Measurements from ENCODE around the gene DGKZ.
"Not testable (repeated sequence)": the region's sequence is repeated elsewhere in the genome, so short reads cannot be mapped to it uniquely, and the experiment has no call there.

The DGKZ gene

DNA sequence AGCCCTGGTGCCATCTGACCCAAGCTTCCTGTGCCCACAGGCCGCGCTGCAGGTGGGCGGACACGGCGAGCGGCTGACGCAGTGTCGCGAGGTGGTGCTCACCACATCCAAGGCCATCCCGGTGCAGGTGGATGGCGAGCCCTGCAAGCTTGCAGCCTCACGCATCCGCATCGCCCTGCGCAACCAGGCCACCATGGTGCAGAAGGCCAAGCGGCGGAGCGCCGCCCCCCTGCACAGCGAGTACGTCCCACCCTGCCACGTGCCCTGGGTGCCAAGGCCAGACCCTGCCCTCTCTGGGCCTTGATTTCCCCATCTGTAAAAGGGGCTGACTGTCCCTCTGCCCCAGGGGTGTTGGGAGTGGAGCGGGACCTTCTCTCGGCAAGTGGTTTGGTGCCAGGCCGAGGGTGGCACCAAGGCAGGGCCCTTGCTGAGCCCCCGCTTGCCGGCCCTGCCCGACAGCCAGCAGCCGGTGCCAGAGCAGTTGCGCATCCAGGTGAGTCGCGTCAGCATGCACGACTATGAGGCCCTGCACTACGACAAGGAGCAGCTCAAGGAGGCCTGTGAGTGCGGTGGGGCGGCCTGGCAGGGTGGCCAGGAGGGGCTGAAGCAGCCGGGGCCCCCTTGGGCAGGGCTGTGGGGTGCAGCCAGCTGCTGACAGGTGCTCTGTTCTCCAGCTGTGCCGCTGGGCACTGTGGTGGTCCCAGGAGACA lies 28.3 kb downstream of the DGKZ start:
- Mint-ChIP-seq H3K9me3 (no peaks in the 10 kb centered on the region), H3K27ac (no peak overlapping the region), H3K4me1 (ENCODE audit: low read depth) (peaks cover 7% of the 10 kb centered on the region), H3K4me3 (no peak overlapping the region), H3K27me3 (no peaks in the 10 kb centered on the region), H3K36me3 (ENCODE audit: low read depth) (peaks cover 81% of the 10 kb centered on the region)
- no peak for DNase-seq

DNA sequence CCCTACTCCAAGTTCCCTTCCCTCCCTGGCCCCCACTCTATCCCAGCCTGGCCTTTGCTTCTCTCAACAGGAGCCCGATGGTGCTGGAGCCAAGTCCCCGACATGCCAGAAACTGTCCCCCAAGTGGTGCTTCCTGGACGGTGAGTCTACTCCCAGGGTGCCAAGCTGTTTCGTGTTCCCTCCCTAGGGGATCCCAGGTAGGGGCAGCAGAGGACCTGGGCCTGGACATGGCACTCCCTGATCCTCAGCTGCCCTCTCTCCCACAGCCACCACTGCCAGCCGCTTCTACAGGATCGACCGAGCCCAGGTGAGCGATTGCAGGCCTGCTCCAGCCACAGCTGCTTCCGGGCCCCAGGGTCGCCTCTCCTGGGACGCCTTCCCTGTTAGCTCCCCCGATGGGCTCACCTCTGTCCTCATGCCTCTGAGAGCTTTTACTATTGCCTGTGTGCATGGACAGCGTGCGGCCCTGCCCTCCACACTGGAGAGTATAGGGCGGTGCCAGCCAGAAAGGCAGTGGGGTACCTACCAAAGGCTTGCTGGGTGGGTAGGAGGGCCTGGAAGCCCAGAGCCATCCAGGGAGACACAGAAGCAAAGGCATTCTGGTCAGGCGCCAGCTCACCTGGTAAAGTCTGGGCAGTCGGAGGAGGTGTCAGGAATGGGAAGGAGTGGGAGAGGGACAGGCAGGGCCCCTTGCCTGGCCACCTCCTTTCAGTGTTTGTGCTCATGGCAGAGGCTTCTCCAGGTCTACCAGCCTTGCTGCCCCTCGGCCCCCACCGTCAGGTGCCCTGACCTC lies 29.2 kb downstream of the DGKZ start:
- H3K27me3 Mint-ChIP-seq: no peaks in the 10 kb centered on the region
- no peaks in the 10 kb centered on the region for H3K9me3 Mint-ChIP-seq
- no peak for DNase-seq
- H3K4me3 Mint-ChIP-seq: no peak overlapping the region
- no peak overlapping the region for H3K27ac Mint-ChIP-seq
- H3K36me3 Mint-ChIP-seq (ENCODE audit: low read depth): peaks cover 76% of the 10 kb centered on the region
- peaks cover 7% of the 10 kb centered on the region for H3K4me1 Mint-ChIP-seq (ENCODE audit: low read depth)

DNA sequence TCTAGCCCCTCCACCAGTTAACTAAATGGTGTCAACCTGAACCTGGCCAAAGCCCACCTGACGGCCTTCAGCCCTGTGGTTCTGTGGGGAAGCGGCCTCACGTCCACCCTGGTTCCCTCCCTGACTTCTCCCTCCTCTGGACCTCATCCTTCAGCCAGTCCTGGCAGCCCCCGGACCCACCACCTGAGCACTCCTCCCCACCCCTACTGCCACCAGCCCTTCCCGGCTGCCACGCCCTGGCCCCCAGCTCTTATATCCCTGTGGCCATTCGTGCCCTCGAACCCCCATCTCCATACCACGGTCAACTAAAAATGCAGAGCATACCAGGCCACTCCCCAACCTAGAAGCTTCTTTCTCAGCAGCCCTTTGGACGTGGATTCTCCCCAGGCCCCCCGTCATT lies 30.0 kb downstream of the DGKZ start:
- Mint-ChIP-seq H3K9me3 (no peaks in the 10 kb centered on the region), H3K27me3 (peaks cover 5% of the 10 kb centered on the region), H3K4me1 (ENCODE audit: low read depth) (peaks cover 11% of the 10 kb centered on the region), H3K4me3 (no peak overlapping the region), H3K27ac (peak overlapping the region; percentile 57), H3K36me3 (ENCODE audit: low read depth) (peaks cover 68% of the 10 kb centered on the region)
- no peak for DNase-seq

DNA sequence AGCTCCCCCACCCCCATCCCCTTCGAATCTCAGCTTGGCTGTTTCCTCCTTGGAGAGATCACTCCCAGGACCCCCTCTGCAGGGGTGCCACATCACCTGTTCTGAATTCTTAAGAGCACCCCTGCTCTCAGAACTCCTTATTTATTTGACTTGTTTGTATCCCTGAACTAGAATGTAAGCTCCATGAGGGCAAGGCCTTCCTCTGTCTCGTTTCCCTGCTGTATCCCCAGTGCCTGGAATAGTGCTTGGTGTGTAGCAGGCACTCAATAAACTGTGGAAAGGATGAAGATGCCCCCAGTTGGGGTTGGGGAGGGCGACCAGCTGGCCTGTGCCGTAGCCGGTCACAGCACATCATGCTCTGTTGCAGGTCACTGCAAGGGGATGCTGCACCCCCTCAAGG lies 30.6 kb downstream of the DGKZ start:
- DNase-seq: no peak
- H3K9me3 Mint-ChIP-seq: no peaks in the 10 kb centered on the region
- H3K4me1 Mint-ChIP-seq (ENCODE audit: low read depth): peaks cover 11% of the 10 kb centered on the region
- no peak overlapping the region for H3K27ac Mint-ChIP-seq
- H3K27me3 Mint-ChIP-seq: peaks cover 10% of the 10 kb centered on the region
- peaks cover 63% of the 10 kb centered on the region for H3K36me3 Mint-ChIP-seq (ENCODE audit: low read depth)
- H3K4me3 Mint-ChIP-seq: no peak overlapping the region

DNA sequence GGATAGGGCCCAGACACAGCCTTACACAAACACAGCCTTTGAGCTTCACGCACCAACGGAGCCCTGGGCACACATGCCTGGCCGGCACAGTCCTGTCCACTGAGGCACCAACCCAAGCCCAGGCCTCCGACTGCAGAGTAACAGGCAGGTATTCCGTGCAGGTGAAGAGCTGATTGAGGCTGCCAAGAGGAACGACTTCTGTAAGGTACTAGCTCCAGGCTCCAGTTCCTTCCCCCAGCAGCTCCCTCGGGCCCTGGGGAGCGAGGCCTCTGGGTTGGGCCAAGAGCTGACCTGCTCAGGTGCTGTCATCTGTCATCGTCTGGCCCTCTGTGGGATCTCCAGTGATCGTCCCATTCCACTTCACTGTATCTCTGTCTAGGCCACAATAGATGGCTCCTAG lies 31.0 kb downstream of the DGKZ start:
- H3K27me3 Mint-ChIP-seq: peaks cover 14% of the 10 kb centered on the region
- no peaks in the 10 kb centered on the region for H3K9me3 Mint-ChIP-seq
- no peak overlapping the region for H3K4me3 Mint-ChIP-seq
- H3K36me3 Mint-ChIP-seq (ENCODE audit: low read depth): peaks cover 60% of the 10 kb centered on the region
- peak overlapping the region; percentile 47 for H3K27ac Mint-ChIP-seq
- peaks cover 11% of the 10 kb centered on the region for H3K4me1 Mint-ChIP-seq (ENCODE audit: low read depth)
- DNase-seq: no peak

DNA sequence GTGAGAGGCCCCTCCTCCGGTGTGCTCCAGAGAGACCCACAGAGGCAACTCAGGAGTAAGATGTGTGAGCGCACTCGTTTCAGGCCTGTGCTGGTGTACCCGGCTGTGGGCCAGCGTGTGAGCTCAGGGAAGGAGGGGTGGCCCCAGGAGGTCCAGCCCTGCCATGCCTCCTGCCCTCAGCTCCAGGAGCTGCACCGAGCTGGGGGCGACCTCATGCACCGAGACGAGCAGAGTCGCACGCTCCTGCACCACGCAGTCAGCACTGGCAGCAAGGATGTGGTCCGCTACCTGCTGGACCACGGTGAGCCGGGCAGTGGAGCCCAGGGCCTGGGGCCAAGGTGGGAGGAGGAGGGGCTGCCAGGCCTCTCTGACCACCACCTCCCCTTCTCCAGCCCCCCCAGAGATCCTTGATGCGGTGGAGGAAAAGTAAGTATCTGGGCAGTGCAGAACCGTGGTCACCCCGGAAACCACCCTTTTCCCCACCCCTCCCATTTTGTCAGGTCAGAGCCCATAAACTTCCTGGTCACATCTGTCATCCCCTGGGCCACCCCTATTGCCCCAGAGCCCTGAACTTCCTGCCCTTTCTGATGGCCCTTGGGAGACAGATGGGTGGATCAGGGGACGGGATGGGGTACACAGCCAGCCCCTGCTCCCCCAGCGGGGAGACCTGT lies 31.7 kb downstream of the DGKZ start:
- H3K9me3 Mint-ChIP-seq: no peaks in the 10 kb centered on the region
- no peak overlapping the region for H3K4me3 Mint-ChIP-seq

DNA sequence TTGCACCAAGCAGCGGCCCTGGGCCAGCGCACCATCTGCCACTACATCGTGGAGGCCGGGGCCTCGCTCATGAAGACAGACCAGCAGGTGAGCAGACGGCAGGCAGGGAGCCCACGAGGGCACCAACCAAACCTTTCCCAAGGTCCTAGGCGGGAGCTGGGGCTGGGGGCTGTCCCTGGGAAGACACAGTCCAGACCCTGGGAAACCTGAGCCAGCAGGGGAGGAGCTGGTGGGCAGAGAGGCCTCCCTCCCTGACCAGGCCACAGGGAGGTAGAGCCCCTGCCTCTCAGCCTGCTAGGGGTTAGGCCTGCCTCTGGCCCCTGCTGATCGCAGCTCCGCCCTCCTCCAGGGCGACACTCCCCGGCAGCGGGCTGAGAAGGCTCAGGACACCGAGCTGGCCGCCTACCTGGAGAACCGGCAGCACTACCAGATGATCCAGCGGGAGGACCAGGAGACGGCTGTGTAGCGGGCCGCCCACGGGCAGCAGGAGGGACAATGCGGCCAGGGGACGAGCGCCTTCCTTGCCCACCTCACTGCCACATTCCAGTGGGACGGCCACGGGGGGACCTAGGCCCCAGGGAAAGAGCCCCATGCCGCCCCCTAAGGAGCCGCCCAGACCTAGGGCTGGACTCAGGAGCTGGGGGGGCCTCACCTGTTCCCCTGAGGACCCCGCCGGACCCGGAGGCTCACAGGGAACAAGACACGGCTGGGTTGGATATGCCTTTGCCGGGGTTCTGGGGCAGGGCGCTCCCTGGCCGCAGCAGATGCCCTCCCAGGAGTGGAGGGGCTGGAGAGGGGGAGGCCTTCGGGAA lies 32.4 kb downstream of the DGKZ start:
- H3K4me3 Mint-ChIP-seq: not testable (repeated sequence)
- peak overlapping the region; percentile 71 for H3K27ac Mint-ChIP-seq

More for the DNA sequence above, 31.7 kb downstream of the DGKZ start:
- no peak for DNase-seq
- Mint-ChIP-seq H3K36me3 (ENCODE audit: low read depth) (peaks cover 55% of the 10 kb centered on the region), H3K27ac (peak overlapping the region; percentile 71), H3K27me3 (peaks cover 21% of the 10 kb centered on the region), H3K4me1 (ENCODE audit: low read depth) (peaks cover 11% of the 10 kb centered on the region)

DNA sequence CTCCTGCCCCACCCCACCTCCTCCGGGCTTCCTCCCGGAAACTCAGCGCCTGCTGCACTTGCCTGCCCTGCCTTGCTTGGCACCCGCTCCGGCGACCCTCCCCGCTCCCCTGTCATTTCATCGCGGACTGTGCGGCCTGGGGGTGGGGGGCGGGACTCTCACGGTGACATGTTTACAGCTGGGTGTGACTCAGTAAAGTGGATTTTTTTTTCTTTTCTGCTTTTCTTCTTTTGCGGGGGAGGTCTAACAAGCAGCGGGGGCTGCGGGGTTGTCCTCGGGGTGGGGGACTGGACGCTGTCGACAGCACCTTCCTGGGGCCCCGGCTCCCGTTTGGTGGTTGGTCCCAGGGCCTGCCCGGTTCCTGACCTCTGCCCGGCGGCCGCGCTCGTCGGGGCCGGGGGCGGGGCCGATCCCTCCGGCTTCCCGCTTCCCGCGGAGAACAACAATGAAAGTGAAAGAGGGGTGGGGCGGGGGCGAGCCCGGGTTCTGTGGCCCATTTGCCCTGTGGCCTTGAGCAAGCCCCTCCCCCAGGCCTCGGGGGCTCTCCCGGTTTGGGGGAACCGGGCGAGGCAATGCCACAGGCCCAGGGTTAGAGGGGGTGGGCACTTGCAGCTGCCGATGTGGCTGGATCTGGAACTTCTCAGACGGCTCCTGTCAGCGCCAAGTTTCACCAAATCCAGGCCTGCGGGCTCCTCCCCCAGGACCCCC lies 33.2 kb downstream of the DGKZ start:
- Mint-ChIP-seq H3K4me1 (ENCODE audit: low read depth) (peaks cover 11% of the 10 kb centered on the region), H3K36me3 (ENCODE audit: low read depth) (peaks cover 39% of the 10 kb centered on the region), H3K27ac (peak overlapping the region; percentile 76), H3K27me3 (peaks cover 31% of the 10 kb centered on the region), H3K4me3 (peak overlapping the region; percentile 73), H3K9me3 (no peaks in the 10 kb centered on the region)
- DNase-seq: peak; percentile 80

More for the DNA sequence above, 32.4 kb downstream of the DGKZ start:
- not testable (repeated sequence) for H3K9me3 Mint-ChIP-seq, DNase-seq
- Mint-ChIP-seq H3K4me1 (ENCODE audit: low read depth) (peaks cover 11% of the 10 kb centered on the region), H3K27me3 (peaks cover 23% of the 10 kb centered on the region), H3K36me3 (ENCODE audit: low read depth) (peaks cover 47% of the 10 kb centered on the region)

DNA sequence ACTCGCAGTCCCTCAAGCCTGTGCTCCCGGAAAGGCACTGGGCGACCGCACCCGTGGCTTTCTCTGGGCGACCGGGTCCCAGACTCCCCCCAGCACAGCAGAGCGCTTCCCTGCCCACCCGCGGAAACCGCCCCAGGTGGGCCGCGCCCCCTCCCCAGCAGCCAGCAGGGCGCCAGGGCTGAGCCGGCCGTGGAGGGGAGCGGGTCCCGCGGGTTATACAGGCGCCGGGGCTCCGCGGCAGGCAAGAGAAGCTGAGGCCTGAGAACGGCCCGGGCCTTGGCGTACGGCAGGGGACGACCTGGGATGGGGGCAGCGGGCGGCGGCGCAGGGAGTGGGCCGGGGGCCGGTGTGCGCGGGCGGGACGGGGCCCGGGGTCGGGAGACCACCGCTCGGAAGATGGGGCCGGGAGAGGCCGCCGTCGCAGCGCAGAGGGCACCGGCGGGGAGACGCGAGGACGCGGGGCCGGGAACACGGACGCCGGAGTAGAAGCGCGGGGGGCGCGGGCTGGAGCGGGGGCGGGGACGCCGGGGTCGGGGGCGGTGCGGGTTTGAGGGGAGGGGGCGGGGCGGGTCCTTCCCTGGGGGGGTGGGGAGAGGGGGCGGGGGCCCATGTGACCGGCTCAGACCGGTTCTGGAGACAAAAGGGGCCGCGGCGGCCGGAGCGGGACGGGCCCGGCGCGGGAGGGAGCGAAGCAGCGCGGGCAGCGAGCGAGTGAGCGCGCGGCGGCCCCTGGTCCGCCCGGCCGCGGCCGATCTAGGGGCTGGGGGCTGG lies 34.0 kb downstream of the DGKZ start, which contains the start of gene MDK:
Gene MDK (plus strand): TSS at position 622 of the 771 bp plus-strand sequence. CDS start 389 bp downstream, outside the sequence.
- H3K9me3 Mint-ChIP-seq: no peaks in the 10 kb centered on the region
- no peak for DNase-seq
- peaks cover 38% of the 10 kb centered on the region for H3K27me3 Mint-ChIP-seq
- peak within 1 kb of the TSS; percentile 76 for H3K27ac Mint-ChIP-seq
- peaks cover 32% of the 10 kb centered on the region for H3K36me3 Mint-ChIP-seq (ENCODE audit: low read depth)
- peak within 1 kb of the TSS; percentile 73 for H3K4me3 Mint-ChIP-seq
- H3K4me1 Mint-ChIP-seq (ENCODE audit: low read depth): peaks cover 11% of the 10 kb centered on the region

DNA sequence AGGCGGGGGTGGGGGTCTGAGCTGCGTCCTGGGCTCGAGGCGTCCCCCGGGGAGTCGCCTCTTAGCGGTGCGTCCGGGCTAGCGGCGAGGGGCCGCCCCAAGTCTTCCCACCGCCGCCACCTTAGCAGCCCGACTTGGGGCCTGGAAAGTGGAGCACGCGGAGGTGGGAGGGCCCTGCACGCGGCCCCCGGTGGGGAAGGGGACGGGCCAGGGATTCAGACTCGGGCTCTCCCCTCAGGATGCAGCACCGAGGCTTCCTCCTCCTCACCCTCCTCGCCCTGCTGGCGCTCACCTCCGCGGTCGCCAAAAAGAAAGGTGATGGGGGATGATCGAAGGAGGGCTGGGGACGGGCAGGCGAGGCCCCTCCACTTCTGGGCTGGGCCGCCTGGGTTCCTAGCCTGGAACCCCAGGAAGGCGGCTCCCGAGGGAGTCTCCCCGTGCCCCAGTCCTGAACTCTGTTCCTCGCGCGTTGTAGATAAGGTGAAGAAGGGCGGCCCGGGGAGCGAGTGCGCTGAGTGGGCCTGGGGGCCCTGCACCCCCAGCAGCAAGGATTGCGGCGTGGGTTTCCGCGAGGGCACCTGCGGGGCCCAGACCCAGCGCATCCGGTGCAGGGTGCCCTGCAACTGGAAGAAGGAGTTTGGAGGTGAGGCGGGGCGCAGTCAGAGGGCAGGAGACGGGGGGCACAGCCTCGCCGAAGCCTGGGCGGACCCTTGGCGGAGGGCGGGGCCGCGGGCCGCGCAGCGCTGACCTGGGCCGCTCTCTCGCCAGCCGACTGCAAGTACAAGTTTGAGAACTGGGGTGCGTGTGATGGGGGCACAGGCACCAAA lies 34.8 kb downstream of the DGKZ start:
- Mint-ChIP-seq H3K4me3 (peak overlapping the region; percentile 65), H3K27me3 (peaks cover 46% of the 10 kb centered on the region), H3K4me1 (ENCODE audit: low read depth) (peaks cover 15% of the 10 kb centered on the region), H3K9me3 (no peaks in the 10 kb centered on the region), H3K27ac (peak overlapping the region; percentile 33), H3K36me3 (ENCODE audit: low read depth) (peaks cover 24% of the 10 kb centered on the region)
- peak; percentile 55 for DNase-seq

DNA sequence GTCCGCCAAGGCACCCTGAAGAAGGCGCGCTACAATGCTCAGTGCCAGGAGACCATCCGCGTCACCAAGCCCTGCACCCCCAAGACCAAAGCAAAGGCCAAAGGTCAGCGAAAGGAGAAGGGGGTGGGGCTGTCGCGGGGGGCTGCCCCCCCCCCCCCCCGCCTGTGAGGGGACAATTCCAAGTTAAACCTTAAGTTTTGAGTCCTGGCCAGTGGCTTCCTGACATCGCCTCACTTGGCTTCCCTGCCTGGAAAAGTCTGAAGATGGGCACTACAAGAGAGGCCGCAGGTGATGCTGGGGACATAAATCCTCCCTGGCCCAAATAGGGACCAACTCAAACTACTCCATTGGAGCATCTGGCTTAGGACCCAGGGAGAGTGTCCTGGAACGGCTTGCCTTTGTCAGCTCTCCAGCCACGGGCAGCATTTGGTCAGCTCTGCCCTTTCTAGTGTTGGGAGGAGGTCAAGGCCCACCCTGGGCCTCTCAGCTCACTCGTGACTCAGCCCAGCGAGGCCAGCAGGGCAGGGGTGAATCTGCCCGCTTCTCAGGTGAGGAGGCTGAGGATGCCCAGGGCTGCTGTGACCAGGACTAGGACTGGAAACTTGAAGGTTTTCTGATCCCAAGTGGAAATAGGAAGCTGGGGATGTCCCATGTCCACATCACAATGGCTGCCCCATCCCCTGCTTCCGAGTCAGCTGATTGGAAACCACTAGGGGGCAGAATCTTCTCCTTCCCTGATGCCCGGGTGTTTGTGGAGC lies 35.6 kb downstream of the DGKZ start:
- peaks cover 16% of the 10 kb centered on the region for H3K36me3 Mint-ChIP-seq (ENCODE audit: low read depth)
- no peaks in the 10 kb centered on the region for H3K9me3 Mint-ChIP-seq
- H3K27me3 Mint-ChIP-seq: peaks cover 53% of the 10 kb centered on the region
- H3K27ac Mint-ChIP-seq: no peak overlapping the region
- H3K4me3 Mint-ChIP-seq: no peak overlapping the region
- H3K4me1 Mint-ChIP-seq (ENCODE audit: low read depth): peaks cover 18% of the 10 kb centered on the region
- DNase-seq: peak; percentile 30

DNA sequence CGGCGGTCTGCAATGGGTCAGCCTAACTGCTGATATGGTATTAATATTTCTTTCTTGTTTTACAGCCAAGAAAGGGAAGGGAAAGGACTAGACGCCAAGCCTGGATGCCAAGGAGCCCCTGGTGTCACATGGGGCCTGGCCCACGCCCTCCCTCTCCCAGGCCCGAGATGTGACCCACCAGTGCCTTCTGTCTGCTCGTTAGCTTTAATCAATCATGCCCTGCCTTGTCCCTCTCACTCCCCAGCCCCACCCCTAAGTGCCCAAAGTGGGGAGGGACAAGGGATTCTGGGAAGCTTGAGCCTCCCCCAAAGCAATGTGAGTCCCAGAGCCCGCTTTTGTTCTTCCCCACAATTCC lies 36.1 kb downstream of the DGKZ start:
- peaks cover 24% of the 10 kb centered on the region for H3K4me1 Mint-ChIP-seq (ENCODE audit: low read depth)
- H3K36me3 Mint-ChIP-seq (ENCODE audit: low read depth): peaks cover 10% of the 10 kb centered on the region
- DNase-seq: no peak
- peak overlapping the region; percentile 29 for H3K27ac Mint-ChIP-seq
- H3K9me3 Mint-ChIP-seq: no peaks in the 10 kb centered on the region
- H3K27me3 Mint-ChIP-seq: peaks cover 58% of the 10 kb centered on the region
- H3K4me3 Mint-ChIP-seq: no peak overlapping the region

All from activated T-cell treated with anti-CD3 and anti-CD28 coated beads, Interleukin-2, amount 50 U/mL, for 24 hours (primary cell).